Raji (cell line): ENCODE results near the gene CHAD.

Source experiments
- POLR2A ChIP-seq: IDR thresholded peaks from 2 replicates; pipeline ENCODE4 v1.6.1; 2011; ENCODE audit warnings: low read depth, low read length, control low read depth; ENCODE audit not compliant: insufficient read depth

Gene CHAD

GRCh38 chr17:50469208-50469605, 527 bp upstream of the CHAD start:
- no peak for TF ChIP-seq POLR2A

GRCh38 chr17:50467855-50468303, 801 bp downstream of the CHAD start:
- no peak for TF ChIP-seq POLR2A

- TF ChIP-seq POLR2A = no peak
Observed at GRCh38 chr17:50467114-50467854, 1.4 kb downstream of the CHAD start.

- TF ChIP-seq POLR2A = 0 out of 2 replicates have a peak, but pooled peaks have one; percentile 27
Observed at GRCh38 chr17:50466371-50467113, 2.1 kb downstream of the CHAD start.

GRCh38 chr17:50465635-50466034, 3.0 kb downstream of the CHAD start:
- TF ChIP-seq POLR2A = no peak

- TF ChIP-seq POLR2A = no peak
Observed at GRCh38 chr17:50465171-50465570, 3.5 kb downstream of the CHAD start.

- TF ChIP-seq POLR2A = no peak
Observed at GRCh38 chr17:50464736-50465135, 3.9 kb downstream of the CHAD start.

- no peak for TF ChIP-seq POLR2A
Observed at GRCh38 chr17:50464121-50464520, 4.6 kb downstream of the CHAD start.

- no peak for TF ChIP-seq POLR2A
Observed at GRCh38 chr17:50462446-50462845, 6.2 kb downstream of the CHAD start.

- TF ChIP-seq POLR2A = no peak
Observed at GRCh38 chr17:50461550-50462132, 7.0 kb downstream of the CHAD start.

GRCh38 chr17:50460831-50461526, 7.7 kb downstream of the CHAD start:
- no peak for TF ChIP-seq POLR2A

- no peak for TF ChIP-seq POLR2A
Observed at GRCh38 chr17:50459756-50460155, 8.9 kb downstream of the CHAD start.

- no peak for TF ChIP-seq POLR2A
Observed at GRCh38 chr17:50458701-50459676, 9.7 kb downstream of the CHAD start.

GRCh38 chr17:50458270-50458669, 10.4 kb downstream of the CHAD start:
- TF ChIP-seq POLR2A = no peak
